IgD-negative memory B cell (primary cell): Measurements from ENCODE around the gene ALAS2. TPM values are rescaled to one million over a fixed set of nuclear protein-coding genes. Genes with fewer than 3 reads are reported as not detected.

Source experiments
- H3K27ac Mint-ChIP-seq, 3 donors: one replicate each; pipeline ENCODE4 v1.8.0; 2020 to 2022; ENCODE audit warnings: mild to moderate bottlenecking in 3 of 3, mixed read lengths in 3 of 3, moderate library complexity in 1 of 3
- H3K27me3 Mint-ChIP-seq: one replicate; pipeline ENCODE4 v1.8.0; 2021; ENCODE audit warnings: mixed read lengths
- H3K36me3 Mint-ChIP-seq: one replicate; pipeline ENCODE4 v1.8.0; 2020; ENCODE audit warnings: mild to moderate bottlenecking, mixed read lengths
- H3K4me1 Mint-ChIP-seq, 3 donors: one replicate each; pipeline ENCODE4 v1.8.0; 2020 to 2022; ENCODE audit warnings: mixed read lengths in 3 of 3, mild to moderate bottlenecking in 1 of 3
- H3K4me3 Mint-ChIP-seq, 4 donors: one replicate each; pipeline ENCODE4 v1.8.0; 2020 to 2022; ENCODE audit warnings: mild to moderate bottlenecking in 4 of 4, mixed read lengths in 4 of 4, moderate library complexity in 3 of 4
- H3K9me3 Mint-ChIP-seq, 3 donors: one replicate each; pipeline ENCODE4 v1.8.0; 2020 to 2021; ENCODE audit warnings: mixed read lengths in 3 of 3, mild to moderate bottlenecking in 1 of 3
- polyA plus RNA-seq: library from polyadenylated mRNA; unstranded; fragments of 300-500 nt; fragmentation: Illumina TruSeq; gene quantifications from one replicate; pipeline ENCODE4 v1.2.3, GENCODE V29; 2021

Gene ALAS2
- polyA plus RNA-seq, 1 donor from 2014 or later: not detected

DNA sequence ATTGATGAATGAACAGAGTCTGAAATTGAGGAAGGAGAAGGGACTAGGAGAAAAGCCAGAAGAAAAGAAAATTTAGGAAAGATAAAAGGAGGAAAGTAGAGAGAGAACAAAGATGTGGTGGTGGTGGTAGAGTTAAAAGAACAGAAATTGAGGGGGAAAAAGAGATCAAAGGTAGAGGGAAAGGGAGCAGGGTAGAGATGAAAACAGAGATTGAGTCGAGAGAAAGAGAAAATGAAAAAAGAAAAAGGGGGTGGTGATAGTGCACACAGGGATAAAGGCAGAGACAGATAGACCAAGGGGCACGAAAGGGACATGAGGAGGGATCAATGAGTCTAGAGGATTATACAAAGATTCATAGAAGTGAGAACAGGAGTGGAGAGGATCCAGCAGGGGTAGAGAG lies 3.9 kb downstream of the ALAS2 start:
- Mint-ChIP-seq H3K4me1 (no peaks in the 10 kb centered on the region), H3K27ac (no peak overlapping the region), H3K4me3 (no peak overlapping the region), H3K9me3 (peaks cover 0 to 3% (median 0%) of the 10 kb centered on the region in 3 donors), H3K36me3 (no peaks in the 10 kb centered on the region), H3K27me3 (peaks cover 2% of the 10 kb centered on the region)

DNA sequence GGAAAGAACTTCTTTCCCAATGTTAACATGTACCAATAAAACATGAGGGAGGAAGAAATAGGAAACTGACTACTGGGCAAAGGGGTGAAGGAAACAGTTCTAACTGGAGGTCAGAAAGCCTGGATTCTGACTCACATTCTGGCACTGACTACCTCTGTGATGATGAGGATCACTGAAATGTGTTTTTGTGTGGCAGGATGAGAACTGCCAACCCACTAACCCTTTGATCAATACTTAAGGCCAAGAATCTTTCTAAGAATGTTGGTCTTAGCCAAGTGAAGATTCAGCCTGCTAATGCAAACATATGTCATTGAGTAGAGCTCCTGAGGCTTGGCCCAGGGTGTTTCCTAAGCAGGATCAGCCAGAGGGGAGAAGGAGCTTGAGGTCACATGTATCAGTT lies 4.6 kb downstream of the ALAS2 start:
- H3K27me3 Mint-ChIP-seq: peaks cover 4% of the 10 kb centered on the region
- no peak overlapping the region for H3K27ac Mint-ChIP-seq
- H3K4me1 Mint-ChIP-seq: no peaks in the 10 kb centered on the region

DNA sequence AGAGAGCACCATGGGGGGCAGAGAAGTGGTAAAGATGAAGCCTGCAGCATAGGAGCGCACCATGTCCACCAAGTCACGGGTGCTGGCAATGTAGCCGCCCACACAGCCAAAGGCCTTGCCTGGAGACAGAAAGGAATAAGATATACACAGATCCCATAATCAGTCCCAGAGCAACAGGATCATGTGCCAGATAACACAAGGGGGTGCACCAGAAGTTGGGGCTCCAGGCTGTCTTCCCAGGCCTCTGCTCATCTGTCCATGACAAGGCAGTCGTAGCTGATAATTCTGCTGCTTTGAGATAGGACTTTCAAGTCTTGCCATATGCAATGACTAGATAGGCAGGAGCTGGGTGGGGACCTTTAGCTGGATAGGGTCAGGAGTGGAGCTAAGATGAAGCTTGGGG lies 15.9 kb downstream of the ALAS2 start:
- Mint-ChIP-seq H3K4me3 (no peak overlapping the region), H3K27me3 (no peaks in the 10 kb centered on the region), H3K27ac (no peak overlapping the region), H3K36me3 (no peaks in the 10 kb centered on the region), H3K4me1 (no peaks in the 10 kb centered on the region), H3K9me3 (no peaks in the 10 kb centered on the region)

More for the DNA sequence above, 4.6 kb downstream of the ALAS2 start:
- Mint-ChIP-seq H3K4me3 (no peak overlapping the region), H3K9me3 (peaks cover 0 to 3% (median 0%) of the 10 kb centered on the region in 3 donors), H3K36me3 (no peaks in the 10 kb centered on the region)

DNA sequence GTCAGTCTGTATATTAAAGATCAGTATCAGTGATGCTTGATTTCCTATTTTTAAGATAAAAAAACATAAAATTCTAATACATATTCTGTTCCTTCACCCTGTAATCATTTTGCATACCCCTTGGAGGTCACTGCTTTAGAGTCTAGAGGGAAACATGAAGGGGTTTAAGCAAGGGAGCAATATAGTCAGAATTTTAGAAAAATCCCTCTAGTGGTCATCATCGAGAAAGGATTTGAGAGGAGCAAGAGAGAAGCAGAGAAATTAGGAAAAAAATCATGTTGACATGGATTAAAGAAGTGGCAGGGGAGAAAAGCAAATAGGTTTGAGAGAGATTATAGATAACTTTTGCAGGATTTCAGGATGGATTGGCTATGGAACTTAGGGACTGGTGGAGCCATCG lies 19.5 kb downstream of the ALAS2 start:
- no peak overlapping the region for H3K27ac Mint-ChIP-seq
- no peak overlapping the region for H3K4me3 Mint-ChIP-seq
- peaks cover 0 to 2% (median 0%) of the 10 kb centered on the region in 3 donors for H3K9me3 Mint-ChIP-seq
- no peaks in the 10 kb centered on the region for H3K27me3 Mint-ChIP-seq
- no peaks in the 10 kb centered on the region for H3K4me1 Mint-ChIP-seq
- H3K36me3 Mint-ChIP-seq: no peaks in the 10 kb centered on the region

DNA sequence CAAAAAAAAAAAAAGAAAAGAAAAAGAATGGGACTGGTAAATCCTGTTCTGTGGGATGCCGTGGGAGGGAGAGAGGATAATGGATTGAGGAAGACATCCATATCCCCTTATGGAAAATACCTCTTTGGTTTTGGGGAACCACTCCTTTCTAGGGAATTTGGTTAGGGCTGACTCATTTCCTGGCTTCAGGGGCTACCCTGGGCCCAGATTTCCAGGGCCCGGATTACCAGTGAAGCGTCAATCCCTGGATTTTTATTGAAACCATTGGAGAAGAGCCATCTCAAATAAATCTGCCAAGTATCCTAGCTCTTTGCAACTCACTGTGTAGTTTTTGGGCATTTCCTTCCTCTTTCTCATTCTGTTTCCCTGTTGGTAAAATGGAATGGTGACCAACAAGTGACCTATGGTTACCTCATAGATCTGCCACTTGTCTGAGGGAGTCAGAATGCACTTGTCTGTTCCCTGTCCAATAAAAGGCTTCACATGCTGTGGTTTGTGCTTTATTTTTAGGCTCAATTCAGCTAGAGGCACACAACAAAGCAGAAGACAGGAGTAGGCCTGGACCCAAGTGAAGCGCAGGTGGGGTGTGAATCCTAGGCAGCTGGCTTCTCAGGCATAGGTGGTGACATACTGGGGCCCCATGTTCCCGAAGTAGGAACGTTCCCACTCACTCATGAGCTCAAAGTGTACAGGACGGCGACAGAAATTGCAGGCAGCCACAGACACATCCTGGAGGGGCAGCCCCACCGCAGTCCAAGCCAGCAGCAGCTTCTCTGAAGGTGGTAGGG lies 22.0 kb downstream of the ALAS2 start:
- Mint-ChIP-seq H3K9me3 (peaks cover 0 to 2% (median 0%) of the 10 kb centered on the region in 3 donors), H3K4me1 (no peaks in the 10 kb centered on the region), H3K27me3 (no peaks in the 10 kb centered on the region), H3K4me3 (no peak overlapping the region), H3K36me3 (peaks cover 2% of the 10 kb centered on the region), H3K27ac (no peak overlapping the region)

DNA sequence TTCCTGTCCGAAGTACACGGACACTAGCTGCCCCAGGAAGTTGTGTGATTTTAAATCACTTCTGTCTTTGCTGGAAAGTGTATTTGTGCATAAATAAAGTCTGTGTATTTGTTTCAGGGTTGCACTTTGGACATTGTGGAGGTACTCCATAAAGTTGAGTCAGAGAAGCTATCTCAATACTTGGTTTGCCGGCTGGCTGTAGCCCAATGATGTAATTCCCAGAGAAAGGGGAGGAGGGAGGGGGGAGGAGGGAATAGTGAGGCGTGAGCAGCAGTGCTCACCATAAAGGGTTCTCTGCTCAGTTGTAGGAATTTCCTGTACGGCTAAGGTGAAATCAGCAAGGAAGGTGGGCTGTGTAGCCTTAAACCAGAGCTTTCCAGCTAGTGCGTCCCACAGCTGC lies 23.1 kb downstream of the ALAS2 start:
- H3K36me3 Mint-ChIP-seq: peaks cover 5% of the 10 kb centered on the region
- no peaks in the 10 kb centered on the region for H3K4me1 Mint-ChIP-seq
- no peak overlapping the region for H3K4me3 Mint-ChIP-seq

DNA sequence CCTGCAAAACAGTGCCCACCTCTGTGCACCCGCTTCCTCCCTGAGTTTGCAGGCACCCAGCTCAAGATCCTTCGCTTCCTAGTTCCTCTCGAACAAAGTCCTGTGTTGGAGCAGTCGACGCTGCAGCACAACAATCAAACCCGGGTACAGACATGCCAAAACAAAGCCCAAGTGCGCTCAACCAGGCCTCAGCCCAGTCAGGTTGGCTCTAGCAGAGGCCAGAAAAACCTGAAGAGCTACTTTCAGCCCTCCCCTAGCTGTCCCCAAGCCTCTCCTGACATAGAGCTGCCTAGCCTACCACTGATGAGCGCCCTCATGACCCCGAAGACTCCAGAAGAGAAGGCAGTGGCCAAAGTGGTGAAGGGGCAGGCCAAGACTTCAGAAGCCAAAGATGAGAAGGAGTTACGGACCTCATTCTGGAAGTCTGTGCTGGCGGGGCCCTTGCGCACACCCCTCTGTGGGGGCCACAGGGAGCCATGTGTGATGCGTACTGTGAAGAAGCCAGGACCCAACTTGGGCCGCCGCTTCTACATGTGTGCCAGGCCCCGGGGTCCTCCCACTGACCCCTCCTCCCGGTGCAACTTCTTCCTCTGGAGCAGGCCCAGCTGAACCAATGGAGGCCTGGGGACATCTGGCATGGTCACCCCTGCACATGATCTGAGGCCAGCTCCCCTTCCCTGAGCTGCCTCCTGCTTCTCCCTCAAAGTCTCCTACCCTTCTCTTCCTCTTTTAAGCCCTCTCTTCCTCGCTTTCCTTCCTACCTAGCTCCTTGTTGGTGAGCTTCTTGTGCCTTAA lies 23.8 kb downstream of the ALAS2 start:
- Mint-ChIP-seq H3K4me3 (peak overlapping the region in 1 of 4 donors; percentile 52), H3K36me3 (peaks cover 7% of the 10 kb centered on the region), H3K27me3 (no peaks in the 10 kb centered on the region), H3K27ac (no peak overlapping the region), H3K9me3 (peaks cover 0 to 2% (median 0%) of the 10 kb centered on the region in 3 donors), H3K4me1 (no peaks in the 10 kb centered on the region)

More for the DNA sequence above, 23.1 kb downstream of the ALAS2 start:
- Mint-ChIP-seq H3K9me3 (peaks cover 0 to 2% (median 0%) of the 10 kb centered on the region in 3 donors), H3K27ac (no peak overlapping the region), H3K27me3 (no peaks in the 10 kb centered on the region)

DNA sequence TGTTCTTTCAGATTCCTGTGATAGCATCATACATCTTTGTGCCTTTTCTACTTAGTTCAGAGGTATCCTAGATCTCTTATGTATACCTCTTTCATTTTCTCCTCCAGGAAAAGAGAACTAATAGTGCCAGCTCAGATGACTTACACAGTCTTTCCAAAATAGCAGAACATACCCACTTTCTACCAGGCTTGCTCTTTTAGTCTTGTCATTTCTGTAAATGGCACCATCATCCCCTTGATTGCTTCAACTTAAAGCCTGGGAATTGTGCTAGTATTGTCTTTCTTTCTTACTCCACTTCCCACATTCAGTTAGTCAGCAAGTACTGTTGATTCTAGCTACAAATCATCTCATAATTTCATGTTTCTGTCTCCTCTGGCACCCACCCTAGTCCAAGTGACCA lies 25.5 kb downstream of the ALAS2 start:
- H3K4me3 Mint-ChIP-seq: no peak overlapping the region
- peaks cover 7% of the 10 kb centered on the region for H3K36me3 Mint-ChIP-seq
- no peak overlapping the region for H3K27ac Mint-ChIP-seq
- peaks cover 0 to 2% (median 0%) of the 10 kb centered on the region in 3 donors for H3K9me3 Mint-ChIP-seq
- peaks cover 1 to 5% (median 2%) of the 10 kb centered on the region in 3 donors for H3K4me1 Mint-ChIP-seq
- H3K27me3 Mint-ChIP-seq: no peaks in the 10 kb centered on the region

DNA sequence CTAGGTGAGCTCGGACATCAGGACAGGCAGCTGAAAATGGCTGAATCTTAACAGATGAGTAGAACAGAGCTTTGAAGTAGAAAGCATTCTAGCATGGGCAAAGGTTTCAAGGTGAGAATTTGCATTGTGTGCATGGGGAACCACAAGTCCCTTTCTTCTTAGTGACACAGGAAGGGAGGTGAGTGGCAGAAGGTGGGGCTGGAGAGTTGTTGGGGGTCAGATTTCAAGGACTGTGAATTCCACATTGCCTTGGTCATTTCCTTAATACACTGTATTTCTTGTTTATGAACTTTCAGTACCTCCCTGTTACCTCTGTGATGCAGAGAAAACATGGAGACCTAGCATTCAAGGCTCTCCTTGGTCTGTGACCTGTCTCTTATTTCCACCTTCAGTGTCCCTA lies 26.5 kb downstream of the ALAS2 start:
- Mint-ChIP-seq H3K27me3 (no peaks in the 10 kb centered on the region), H3K27ac (no peak overlapping the region), H3K36me3 (peaks cover 7% of the 10 kb centered on the region), H3K4me1 (peaks cover 4 to 7% (median 5%) of the 10 kb centered on the region in 3 donors), H3K9me3 (peaks cover 0 to 2% (median 0%) of the 10 kb centered on the region in 3 donors), H3K4me3 (peak overlapping the region in 1 of 4 donors; percentile 37)

DNA sequence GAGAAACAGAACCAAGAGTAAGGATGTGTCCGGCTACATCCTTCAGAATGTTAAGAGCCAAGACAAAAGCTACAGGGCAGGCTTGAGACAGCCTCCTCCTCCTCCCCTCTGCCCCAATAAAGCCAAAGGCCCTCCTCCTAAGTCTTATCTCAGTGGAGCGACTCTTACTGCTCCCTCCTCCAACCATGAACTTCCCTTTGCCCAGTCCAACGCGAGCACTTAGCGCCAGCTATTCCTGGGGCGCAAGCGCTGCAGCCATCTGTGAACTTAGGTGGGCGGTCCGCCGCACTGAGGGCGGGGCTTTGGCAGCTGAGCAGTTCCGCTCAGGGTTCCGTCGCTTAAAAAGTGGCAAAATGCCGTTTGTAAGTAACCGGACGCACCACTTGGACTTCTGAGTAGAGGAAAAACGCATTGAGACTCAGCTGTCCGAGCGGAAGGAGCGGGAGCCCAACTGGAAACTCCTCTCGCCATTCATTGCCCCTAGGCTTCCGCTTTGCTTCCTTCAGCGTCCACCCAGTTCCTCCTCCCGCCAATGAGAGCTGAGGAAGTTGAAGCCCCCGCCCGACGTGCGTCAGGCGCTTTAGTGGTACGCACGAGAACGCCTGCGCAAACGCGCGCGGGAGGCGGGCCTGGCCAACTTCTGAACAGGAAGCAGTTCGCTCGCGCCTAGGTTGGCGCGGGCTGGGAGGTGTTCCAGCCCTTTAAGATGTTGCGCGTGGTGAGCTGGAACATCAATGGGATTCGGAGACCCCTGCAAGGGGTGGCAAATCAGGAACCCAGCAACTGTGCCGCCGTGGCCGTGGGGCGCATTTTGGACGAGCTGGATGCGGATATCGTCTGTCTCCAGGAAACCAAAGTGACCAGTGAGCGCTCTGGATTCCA lies 30.8 kb downstream of the ALAS2 start, which contains the start of gene APEX2:
Gene APEX2, plus strand, starts transcription at position 647 of the 882 bp plus-strand sequence. Its CDS starts 60 bp downstream, at position 707.
- H3K27ac Mint-ChIP-seq: peak within 1 kb of the TSS; percentile 91 to 94 (median 92)
- no peaks in the 10 kb centered on the region for H3K9me3 Mint-ChIP-seq
- H3K4me3 Mint-ChIP-seq: peak within 1 kb of the TSS; percentile 91 to 97 (median 94)
- H3K36me3 Mint-ChIP-seq: peaks cover 7% of the 10 kb centered on the region
- peaks cover 4 to 9% (median 9%) of the 10 kb centered on the region in 3 donors for H3K4me1 Mint-ChIP-seq
- peaks cover 4% of the 10 kb centered on the region for H3K27me3 Mint-ChIP-seq

DNA sequence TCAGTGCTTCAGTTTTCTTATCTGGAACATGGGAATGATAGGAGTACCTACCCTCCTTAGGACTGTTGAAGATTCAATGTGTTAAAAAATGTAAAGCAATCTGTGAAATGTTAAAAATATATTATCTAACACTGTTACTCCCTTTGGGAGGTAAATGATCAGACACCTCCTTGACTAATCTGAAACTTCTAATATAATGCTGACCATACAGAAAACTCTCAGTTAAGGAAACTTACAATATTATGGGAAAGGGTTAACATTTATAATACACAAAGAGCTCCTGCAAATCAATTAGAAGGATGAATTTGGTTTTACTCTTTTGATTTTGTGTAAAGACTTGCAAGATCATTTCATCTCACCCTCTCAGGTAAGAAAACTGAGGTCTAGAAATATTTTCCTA lies 35.2 kb downstream of the ALAS2 start:
- H3K36me3 Mint-ChIP-seq: no peaks in the 10 kb centered on the region
- peaks cover 4 to 9% (median 5%) of the 10 kb centered on the region in 3 donors for H3K4me1 Mint-ChIP-seq
- H3K27me3 Mint-ChIP-seq: peaks cover 5% of the 10 kb centered on the region
- H3K9me3 Mint-ChIP-seq: no peaks in the 10 kb centered on the region
- H3K4me3 Mint-ChIP-seq: no peak overlapping the region
- H3K27ac Mint-ChIP-seq: no peak overlapping the region

DNA sequence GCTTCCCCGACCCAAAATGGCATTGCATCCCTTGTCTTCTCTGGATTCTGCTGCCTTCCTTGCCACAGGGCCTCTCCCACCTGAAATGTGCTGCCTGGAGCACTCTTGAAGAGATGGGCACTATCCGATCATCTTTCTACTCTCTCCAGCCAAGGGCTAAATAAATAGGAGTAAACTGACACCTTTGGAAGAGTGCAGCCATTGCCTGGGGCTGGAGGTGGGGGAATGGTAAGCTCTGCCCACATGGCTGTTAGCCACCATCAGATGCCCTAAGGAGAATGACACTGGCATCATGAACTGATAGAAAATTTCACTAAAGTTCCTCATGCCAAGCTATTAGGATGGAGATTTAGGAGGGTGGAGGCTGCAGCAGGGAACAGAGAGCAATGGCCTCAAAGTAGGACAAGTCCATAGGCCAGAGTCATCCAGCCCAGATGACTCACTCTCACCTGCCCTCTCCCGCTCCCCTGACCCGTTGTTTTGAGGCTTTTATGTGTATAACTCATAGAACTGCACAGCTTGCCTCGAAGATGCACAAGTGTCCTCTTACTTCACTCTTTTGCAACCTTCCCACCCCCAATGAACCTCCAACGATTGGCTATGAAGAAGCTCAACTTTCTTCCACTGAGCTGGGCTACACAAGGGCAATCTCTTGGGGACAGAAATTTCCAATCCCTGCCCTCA lies 36.0 kb downstream of the ALAS2 start:
- Mint-ChIP-seq H3K9me3 (no peaks in the 10 kb centered on the region), H3K27ac (peak overlapping the region in 1 of 3 donors; percentile 47), H3K36me3 (no peaks in the 10 kb centered on the region), H3K4me1 (peaks cover 4 to 5% (median 4%) of the 10 kb centered on the region in 3 donors), H3K4me3 (peak overlapping the region in 1 of 4 donors; percentile 69), H3K27me3 (peaks cover 5% of the 10 kb centered on the region)

DNA sequence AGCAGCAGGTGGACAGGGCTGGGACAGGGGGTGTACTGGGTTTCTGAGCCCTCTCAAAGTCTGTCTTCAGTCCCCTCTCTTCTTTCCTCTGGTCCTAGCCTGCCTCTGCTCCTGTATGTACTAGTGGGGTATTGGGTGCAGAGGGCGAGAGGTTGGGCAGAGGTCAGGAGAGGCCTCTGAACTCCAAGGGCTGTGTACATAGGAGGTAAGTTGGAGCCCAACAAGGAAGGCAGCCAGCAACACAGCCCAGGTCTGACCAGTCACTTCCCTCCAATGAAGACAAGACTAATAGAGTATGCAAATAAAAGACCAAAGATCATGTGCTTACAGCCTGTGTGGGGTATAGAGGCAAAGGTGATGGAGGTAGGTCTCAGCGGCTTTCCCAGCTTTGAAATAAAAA lies 36.7 kb downstream of the ALAS2 start, which contains the start of gene PFKFB1:
Gene PFKFB1, minus strand, starts transcription at position 90 of the 400 bp plus-strand sequence. CDS start 181 bp downstream, outside the sequence.
- peak within 1 kb of the TSS in 1 of 3 donors; percentile 47 for H3K27ac Mint-ChIP-seq
- peaks cover 5% of the 10 kb centered on the region for H3K27me3 Mint-ChIP-seq
- H3K4me1 Mint-ChIP-seq: peaks cover 3 to 4% (median 3%) of the 10 kb centered on the region in 3 donors
- H3K4me3 Mint-ChIP-seq: peak within 1 kb of the TSS in 1 of 4 donors; percentile 69
- no peaks in the 10 kb centered on the region for H3K36me3 Mint-ChIP-seq
- no peaks in the 10 kb centered on the region for H3K9me3 Mint-ChIP-seq
